GM12878 (cell line): ENCODE results near the gene SHISA7.

Experiments used
- TF ChIP-seq, protein P1 (sequence below): IDR thresholded peaks from 2 replicates; pipeline ENCODE4 v1.6.1; 2012; ENCODE audit warnings: low read depth, low read length, improper control_type of control experiment
- TF ChIP-seq, protein P2 (sequence below), 3 experiments: IDR thresholded peaks in 2 of 3; conservative IDR thresholded peaks in 1 of 3; 2 replicates each; pipeline ENCODE4 v1.5.1; 2011; ENCODE audit warnings: low read depth in 3 of 3, low read length in 3 of 3, mild to moderate bottlenecking in 3 of 3, control low read depth in 2 of 3, moderate library complexity in 2 of 3, inconsistent platforms in 1 of 3, mixed read lengths in 1 of 3; ENCODE audit not compliant: control insufficient read depth in 2 of 3, insufficient read depth in 1 of 3; ENCODE audit errors: extremely low read depth in 1 of 3

DNA sequence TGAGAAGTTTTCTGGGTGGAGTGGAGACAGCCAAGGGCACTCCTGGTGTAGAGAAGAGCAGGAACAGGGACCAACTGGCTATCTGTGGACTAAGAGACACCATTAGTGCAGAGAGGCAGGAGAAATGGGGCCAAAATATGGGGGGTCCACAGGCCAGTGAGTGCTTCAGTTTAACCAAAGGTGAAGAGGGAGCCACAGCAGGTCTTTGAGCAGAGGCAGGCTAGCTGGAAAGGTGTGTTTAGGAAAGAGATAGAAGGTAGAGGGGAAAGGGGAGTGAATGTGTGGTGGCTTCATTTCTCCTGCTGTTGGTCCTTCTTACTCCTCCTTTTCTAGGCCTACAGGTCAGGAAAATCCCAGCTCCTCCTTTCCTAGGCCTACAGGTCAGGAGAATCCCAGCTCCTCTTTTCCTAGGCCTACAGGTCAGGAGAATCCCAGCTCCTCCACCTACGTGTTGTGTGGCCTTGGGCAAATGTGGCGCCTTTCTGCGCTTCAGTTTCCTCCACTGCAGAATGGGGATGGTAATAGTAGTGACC is 60.5 kb downstream of the SHISA7 start:
- TF ChIP-seq, protein P1, sequence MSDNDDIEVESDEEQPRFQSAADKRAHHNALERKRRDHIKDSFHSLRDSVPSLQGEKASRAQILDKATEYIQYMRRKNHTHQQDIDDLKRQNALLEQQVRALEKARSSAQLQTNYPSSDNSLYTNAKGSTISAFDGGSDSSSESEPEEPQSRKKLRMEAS = no peak
- TF ChIP-seq, protein P2, sequence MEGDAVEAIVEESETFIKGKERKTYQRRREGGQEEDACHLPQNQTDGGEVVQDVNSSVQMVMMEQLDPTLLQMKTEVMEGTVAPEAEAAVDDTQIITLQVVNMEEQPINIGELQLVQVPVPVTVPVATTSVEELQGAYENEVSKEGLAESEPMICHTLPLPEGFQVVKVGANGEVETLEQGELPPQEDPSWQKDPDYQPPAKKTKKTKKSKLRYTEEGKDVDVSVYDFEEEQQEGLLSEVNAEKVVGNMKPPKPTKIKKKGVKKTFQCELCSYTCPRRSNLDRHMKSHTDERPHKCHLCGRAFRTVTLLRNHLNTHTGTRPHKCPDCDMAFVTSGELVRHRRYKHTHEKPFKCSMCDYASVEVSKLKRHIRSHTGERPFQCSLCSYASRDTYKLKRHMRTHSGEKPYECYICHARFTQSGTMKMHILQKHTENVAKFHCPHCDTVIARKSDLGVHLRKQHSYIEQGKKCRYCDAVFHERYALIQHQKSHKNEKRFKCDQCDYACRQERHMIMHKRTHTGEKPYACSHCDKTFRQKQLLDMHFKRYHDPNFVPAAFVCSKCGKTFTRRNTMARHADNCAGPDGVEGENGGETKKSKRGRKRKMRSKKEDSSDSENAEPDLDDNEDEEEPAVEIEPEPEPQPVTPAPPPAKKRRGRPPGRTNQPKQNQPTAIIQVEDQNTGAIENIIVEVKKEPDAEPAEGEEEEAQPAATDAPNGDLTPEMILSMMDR (IDR thresholded peaks at IDR 0.05 in 2 of 3, conservative IDR thresholded peaks at IDR 0.05 in 1 of 3; ENCODE audit: control insufficient read depth in 2 of 3, extremely low read depth in 1 of 3, insufficient read depth in 1 of 3, low read depth in 3 of 3, low read length in 3 of 3) = no peak
